ENCODE measurements around the gene EIF3I.

EIF3I gene

DNA sequence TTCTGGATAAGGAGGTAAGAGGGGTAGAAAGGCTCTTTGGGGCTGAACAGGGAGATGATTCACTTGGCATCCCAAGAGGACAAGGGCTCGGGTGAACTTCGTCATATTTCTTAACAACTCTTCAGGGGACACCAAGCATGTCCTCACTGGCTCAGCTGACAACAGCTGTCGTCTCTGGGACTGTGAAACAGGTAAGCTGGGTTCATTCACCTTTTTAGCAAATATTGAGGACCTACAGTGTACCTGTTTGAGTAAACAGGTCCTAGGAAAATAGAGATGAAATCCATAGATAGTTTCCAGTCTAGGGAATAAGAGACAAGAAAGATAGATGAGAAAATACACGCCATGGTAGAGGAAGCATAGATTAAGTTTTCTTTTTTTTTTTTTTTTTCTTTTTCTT, 2.1 kb downstream of the EIF3I start:
- Histone ChIP-seq H3K9me3 (ENCODE audit: control extremely low read depth in 1 of 5, control insufficient read depth in 4 of 5, insufficient read depth in 2 of 5, low read depth in 1 of 5, low read length in 4 of 5) (no peaks in the 10 kb centered on the region), H3K27me3 (replicated peaks in 2 of 5; ENCODE audit: control insufficient read depth in 4 of 5, insufficient read depth in 5 of 5, low read length in 4 of 5) (no peaks in the 10 kb centered on the region), H3K36me3 (ENCODE audit: control insufficient read depth in 4 of 4, insufficient read depth in 4 of 4, low read length in 3 of 4) (peaks cover 12 to 51% (median 31%) of the 10 kb centered on the region in 4 experiments), H3K4me3 (ENCODE audit: control insufficient read depth in 1 of 7, extremely low read depth in 1 of 7, insufficient read depth in 4 of 7, low read depth in 2 of 7, low read length in 6 of 7) (no peak overlapping the region), H3K4me1 (ENCODE audit: control extremely low read depth in 1 of 4, control insufficient read depth in 4 of 4, insufficient read depth in 4 of 4, low read length in 3 of 4) (peaks cover 3 to 29% (median 22%) of the 10 kb centered on the region in 4 experiments), H3K27ac (ENCODE audit: insufficient read depth in 1 of 2, low read depth in 1 of 2, low read length in 2 of 2, poor library complexity in 1 of 2, severe bottlenecking in 2 of 2) (peak overlapping the region in 1 of 2 experiments; percentile 29)
- 100% methylated on average over 3 of the region's 4 CpGs for WGBS (ENCODE audit: insufficient coverage)
- ChIA-PET POLR2A (no interaction called here), CTCF (interaction anchor here (1.5 to 3.0 kb wide), 4 partner anchors 9 to 24 kb away, joined by 3 to 15 read pairs (median 11); no protein-coding TSS in a partner anchor)
- no peak for DNase-seq

GRCh38 chr1:32228771-32229170, 6.6 kb downstream of the EIF3I start:
- H3K4me3 ChIP-seq (ENCODE audit: control insufficient read depth in 1 of 7, extremely low read depth in 1 of 7, insufficient read depth in 4 of 7, low read depth in 2 of 7, low read length in 6 of 7), result no peak overlapping the region
- peaks cover 14 to 66% (median 43%) of the 10 kb centered on the region in 4 experiments for H3K36me3 ChIP-seq (ENCODE audit: control insufficient read depth in 4 of 4, insufficient read depth in 4 of 4, low read length in 3 of 4)
- H3K4me1 ChIP-seq (ENCODE audit: control extremely low read depth in 1 of 4, control insufficient read depth in 4 of 4, insufficient read depth in 4 of 4, low read length in 3 of 4), result peaks cover 0 to 4% (median under 1%) of the 10 kb centered on the region in 4 experiments
- ChIA-PET CTCF (interaction anchor here (2.0 to 4.6 kb wide), 3 partner anchors 11 to 20 kb away, joined by 11 to 22 read pairs (median 12); no protein-coding TSS in a partner anchor), POLR2A (interaction anchor here (1.0 to 1.4 kb wide), 2 partner anchors 10 to 12 kb away, joined by 3 to 5 read pairs; no protein-coding TSS in a partner anchor)
- no peak for DNase-seq
- no peaks in the 10 kb centered on the region for H3K9me3 ChIP-seq (ENCODE audit: control extremely low read depth in 1 of 5, control insufficient read depth in 4 of 5, insufficient read depth in 2 of 5, low read depth in 1 of 5, low read length in 4 of 5)
- H3K27ac ChIP-seq (ENCODE audit: insufficient read depth in 1 of 2, low read depth in 1 of 2, low read length in 2 of 2, poor library complexity in 1 of 2, severe bottlenecking in 2 of 2), result no peak overlapping the region
- no peaks in the 10 kb centered on the region for H3K27me3 ChIP-seq (replicated peaks in 2 of 5; ENCODE audit: control insufficient read depth in 4 of 5, insufficient read depth in 5 of 5, low read length in 4 of 5)
- WGBS (ENCODE audit: insufficient coverage), result 92% methylated on average over 2 of the region's 3 CpGs

DNA sequence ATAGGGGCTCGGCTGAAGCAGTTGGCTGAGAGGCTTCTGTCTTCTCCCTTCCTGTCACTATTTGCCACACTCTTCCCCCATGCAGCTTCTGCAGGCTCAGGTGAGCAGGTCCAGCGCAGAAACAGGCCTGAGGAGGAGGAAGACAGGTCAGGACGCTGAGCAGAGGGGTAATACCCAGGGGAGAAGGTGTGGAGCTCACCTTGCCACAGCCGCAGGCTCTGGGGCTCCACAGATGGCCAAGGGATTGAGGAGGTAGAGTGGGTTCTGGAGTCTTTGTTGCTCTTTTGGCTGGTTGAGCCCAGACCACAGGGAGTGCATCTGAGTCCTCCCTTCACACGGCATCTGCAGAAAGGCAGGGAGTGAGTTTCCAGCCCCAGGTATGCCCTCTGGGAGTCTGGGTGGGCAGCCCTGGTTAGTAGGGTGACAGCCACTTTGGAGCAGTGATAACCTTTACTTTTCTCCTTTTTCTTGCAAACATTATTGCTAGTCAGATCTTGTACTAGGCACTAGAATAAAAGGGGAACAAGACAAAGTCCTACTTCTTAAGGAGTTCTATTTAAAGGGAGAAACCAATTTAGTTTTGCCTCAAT, 9.7 kb downstream of the EIF3I start:
- DNase-seq, result no peak
- H3K4me1 ChIP-seq (ENCODE audit: control extremely low read depth in 1 of 4, control insufficient read depth in 4 of 4, insufficient read depth in 4 of 4, low read length in 3 of 4), result no peaks in the 10 kb centered on the region
- no peak overlapping the region for H3K27ac ChIP-seq (ENCODE audit: insufficient read depth in 1 of 2, low read depth in 1 of 2, low read length in 2 of 2, poor library complexity in 1 of 2, severe bottlenecking in 2 of 2)
- ChIA-PET CTCF (interaction anchor here (1.0 to 1.5 kb wide), 2 partner anchors 16 to 17 kb away, joined by 3 read pairs; no protein-coding TSS in a partner anchor), POLR2A (interaction anchor here (1.2 to 1.7 kb wide), 2 partner anchors 9 to 10 kb away, joined by 3 to 6 read pairs; no protein-coding TSS in a partner anchor)
- 92% methylated on average over 2 of the region's 5 CpGs for WGBS (ENCODE audit: insufficient coverage)
- H3K36me3 ChIP-seq (ENCODE audit: control insufficient read depth in 4 of 4, insufficient read depth in 4 of 4, low read length in 3 of 4), result peaks cover 5 to 47% (median 35%) of the 10 kb centered on the region in 4 experiments
- H3K27me3 ChIP-seq (replicated peaks in 2 of 5; ENCODE audit: control insufficient read depth in 4 of 5, insufficient read depth in 5 of 5, low read length in 4 of 5), result no peaks in the 10 kb centered on the region
- H3K9me3 ChIP-seq (ENCODE audit: control extremely low read depth in 1 of 5, control insufficient read depth in 4 of 5, insufficient read depth in 2 of 5, low read depth in 1 of 5, low read length in 4 of 5), result no peaks in the 10 kb centered on the region
- no peak overlapping the region for H3K4me3 ChIP-seq (ENCODE audit: control insufficient read depth in 1 of 7, extremely low read depth in 1 of 7, insufficient read depth in 4 of 7, low read depth in 2 of 7, low read length in 6 of 7)

- Histone ChIP-seq H3K27ac (ENCODE audit: insufficient read depth in 1 of 2, low read depth in 1 of 2, low read length in 2 of 2, poor library complexity in 1 of 2, severe bottlenecking in 2 of 2) (no peak overlapping the region), H3K27me3 (replicated peaks in 2 of 5; ENCODE audit: control insufficient read depth in 4 of 5, insufficient read depth in 5 of 5, low read length in 4 of 5) (no peaks in the 10 kb centered on the region), H3K4me1 (ENCODE audit: control extremely low read depth in 1 of 4, control insufficient read depth in 4 of 4, insufficient read depth in 4 of 4, low read length in 3 of 4) (no peaks in the 10 kb centered on the region), H3K4me3 (ENCODE audit: control insufficient read depth in 1 of 7, extremely low read depth in 1 of 7, insufficient read depth in 4 of 7, low read depth in 2 of 7, low read length in 6 of 7) (no peak overlapping the region), H3K9me3 (ENCODE audit: control extremely low read depth in 1 of 5, control insufficient read depth in 4 of 5, insufficient read depth in 2 of 5, low read depth in 1 of 5, low read length in 4 of 5) (no peaks in the 10 kb centered on the region), H3K36me3 (ENCODE audit: control insufficient read depth in 4 of 4, insufficient read depth in 4 of 4, low read length in 3 of 4) (peaks cover 5 to 41% (median 31%) of the 10 kb centered on the region in 4 experiments)
- POLR2A ChIA-PET, result no interaction called here
- 98% methylated on average over 6 of the region's 8 CpGs for WGBS (ENCODE audit: insufficient coverage)
- CTCF ChIA-PET, result interaction anchor here (0.8 to 1.0 kb wide), 2 partner anchors 13 to 15 kb away, joined by 3 read pairs; no protein-coding TSS in a partner anchor
- no peak for DNase-seq
Observed at GRCh38 chr1:32232558-32233304, 10.5 kb downstream of the EIF3I start.

GRCh38 chr1:32234792-32235191, 12.6 kb downstream of the EIF3I start:
- DNase-seq, result no peak
- H3K27me3 ChIP-seq (replicated peaks in 2 of 5; ENCODE audit: control insufficient read depth in 4 of 5, insufficient read depth in 5 of 5, low read length in 4 of 5), result peaks cover 0 to 2% (median 0%) of the 10 kb centered on the region in 5 experiments
- peaks cover 0 to under 1% (median under 1%) of the 10 kb centered on the region in 4 experiments for H3K4me1 ChIP-seq (ENCODE audit: control extremely low read depth in 1 of 4, control insufficient read depth in 4 of 4, insufficient read depth in 4 of 4, low read length in 3 of 4)
- no peak overlapping the region for H3K4me3 ChIP-seq (ENCODE audit: control insufficient read depth in 1 of 7, extremely low read depth in 1 of 7, insufficient read depth in 4 of 7, low read depth in 2 of 7, low read length in 6 of 7)
- 100% methylated on average over 7 of the region's 7 CpGs for WGBS (ENCODE audit: insufficient coverage)
- no peak overlapping the region for H3K27ac ChIP-seq (ENCODE audit: insufficient read depth in 1 of 2, low read depth in 1 of 2, low read length in 2 of 2, poor library complexity in 1 of 2, severe bottlenecking in 2 of 2)
- peaks cover 5 to 23% (median 13%) of the 10 kb centered on the region in 4 experiments for H3K36me3 ChIP-seq (ENCODE audit: control insufficient read depth in 4 of 4, insufficient read depth in 4 of 4, low read length in 3 of 4)
- ChIA-PET POLR2A (no interaction called here), CTCF (interaction anchor here (0.7 to 3.9 kb wide), 4 partner anchors 12 to 26 kb away, joined by 3 to 15 read pairs (median 3); partner anchors contain the start of genes EIF3I and TMEM234)
- no peaks in the 10 kb centered on the region for H3K9me3 ChIP-seq (ENCODE audit: control extremely low read depth in 1 of 5, control insufficient read depth in 4 of 5, insufficient read depth in 2 of 5, low read depth in 1 of 5, low read length in 4 of 5)

- ChIA-PET CTCF (interaction anchor here (1.1 to 8.2 kb wide), 5 partner anchors 10 to 67 kb away, joined by 3 to 50 read pairs (median 7); no protein-coding TSS in a partner anchor), POLR2A (no interaction called here)
- Histone ChIP-seq H3K27ac (ENCODE audit: insufficient read depth in 1 of 2, low read depth in 1 of 2, low read length in 2 of 2, poor library complexity in 1 of 2, severe bottlenecking in 2 of 2) (no peak overlapping the region), H3K4me3 (ENCODE audit: control insufficient read depth in 1 of 7, extremely low read depth in 1 of 7, insufficient read depth in 4 of 7, low read depth in 2 of 7, low read length in 6 of 7) (no peak overlapping the region), H3K9me3 (ENCODE audit: control extremely low read depth in 1 of 5, control insufficient read depth in 4 of 5, insufficient read depth in 2 of 5, low read depth in 1 of 5, low read length in 4 of 5) (no peaks in the 10 kb centered on the region), H3K4me1 (ENCODE audit: control extremely low read depth in 1 of 4, control insufficient read depth in 4 of 4, insufficient read depth in 4 of 4, low read length in 3 of 4) (peaks cover 0 to 25% (median 18%) of the 10 kb centered on the region in 4 experiments), H3K36me3 (ENCODE audit: control insufficient read depth in 4 of 4, insufficient read depth in 4 of 4, low read length in 3 of 4) (peaks cover 0 to 3% (median 0%) of the 10 kb centered on the region in 4 experiments), H3K27me3 (replicated peaks in 2 of 5; ENCODE audit: control insufficient read depth in 4 of 5, insufficient read depth in 5 of 5, low read length in 4 of 5) (peaks cover 0 to 5% (median 0%) of the 10 kb centered on the region in 5 experiments)
- WGBS (ENCODE audit: insufficient coverage), result 93% methylated on average over 2 of the region's 4 CpGs
- DNase-seq, result no peak
Observed at GRCh38 chr1:32239337-32239736, 17.1 kb downstream of the EIF3I start.

All from common myeloid progenitor, CD34-positive (primary cell).